ENCODE results near the gene MB21D2. TPM values are rescaled to one million over a fixed set of nuclear protein-coding genes. Genes with fewer than 3 reads are reported as not detected.

MB21D2 gene
- polyA plus RNA-seq, 1 donor (not counting 4 experiments of a cell fraction or from before 2014, with no cell fraction given), result 9.0 TPM

DNA sequence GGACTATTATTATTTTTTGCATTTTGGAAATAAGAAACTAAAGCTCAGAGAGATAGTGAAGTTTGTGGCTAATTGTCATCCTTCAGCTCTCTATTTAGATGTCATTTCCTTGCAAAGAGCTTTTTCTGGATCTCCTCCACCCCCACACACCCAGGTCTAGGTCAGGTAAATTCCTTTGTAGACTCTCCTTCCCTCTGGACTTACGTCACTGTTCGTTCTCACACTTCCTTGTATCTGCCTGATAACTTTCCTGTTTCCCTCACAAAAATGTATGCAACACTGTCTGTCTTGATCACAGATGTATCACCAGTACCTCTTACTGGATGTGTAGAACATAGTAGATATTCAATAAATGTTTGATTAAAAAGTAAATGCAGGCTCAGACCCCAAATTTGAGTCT, 6.1 kb upstream of the MB21D2 start:
- TF ChIP-seq, protein P1, sequence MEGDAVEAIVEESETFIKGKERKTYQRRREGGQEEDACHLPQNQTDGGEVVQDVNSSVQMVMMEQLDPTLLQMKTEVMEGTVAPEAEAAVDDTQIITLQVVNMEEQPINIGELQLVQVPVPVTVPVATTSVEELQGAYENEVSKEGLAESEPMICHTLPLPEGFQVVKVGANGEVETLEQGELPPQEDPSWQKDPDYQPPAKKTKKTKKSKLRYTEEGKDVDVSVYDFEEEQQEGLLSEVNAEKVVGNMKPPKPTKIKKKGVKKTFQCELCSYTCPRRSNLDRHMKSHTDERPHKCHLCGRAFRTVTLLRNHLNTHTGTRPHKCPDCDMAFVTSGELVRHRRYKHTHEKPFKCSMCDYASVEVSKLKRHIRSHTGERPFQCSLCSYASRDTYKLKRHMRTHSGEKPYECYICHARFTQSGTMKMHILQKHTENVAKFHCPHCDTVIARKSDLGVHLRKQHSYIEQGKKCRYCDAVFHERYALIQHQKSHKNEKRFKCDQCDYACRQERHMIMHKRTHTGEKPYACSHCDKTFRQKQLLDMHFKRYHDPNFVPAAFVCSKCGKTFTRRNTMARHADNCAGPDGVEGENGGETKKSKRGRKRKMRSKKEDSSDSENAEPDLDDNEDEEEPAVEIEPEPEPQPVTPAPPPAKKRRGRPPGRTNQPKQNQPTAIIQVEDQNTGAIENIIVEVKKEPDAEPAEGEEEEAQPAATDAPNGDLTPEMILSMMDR (optimal IDR thresholded peaks at IDR 0.05 in 1 of 3, IDR thresholded peaks at IDR 0.05 in 1 of 3, conservative IDR thresholded peaks at IDR 0.05 in 1 of 3; ENCODE audit: extremely low read depth in 1 of 3, insufficient read depth in 2 of 3, low read length in 3 of 3), result no peak
- no peaks in the 10 kb centered on the region for H3K9me1 ChIP-seq (ENCODE audit: control insufficient read depth, extremely low read depth, insufficient read depth, low read length)
- no peak overlapping the region for H3K27ac ChIP-seq (ENCODE audit: control insufficient read depth, insufficient read depth, low read length)
- H3K4me3 ChIP-seq (ENCODE audit: control insufficient read depth in 2 of 3, extremely low read depth in 1 of 3, insufficient read depth in 2 of 3, low read depth in 1 of 3, low read length in 3 of 3), result no peak overlapping the region
- no peaks in the 10 kb centered on the region for H3K79me2 ChIP-seq (ENCODE audit: control insufficient read depth, insufficient read depth, low read length)
- no peak overlapping the region for H3K9ac ChIP-seq (ENCODE audit: control insufficient read depth, extremely low read depth, insufficient read depth, low read length)
- H3K36me3 ChIP-seq (ENCODE audit: control insufficient read depth in 2 of 2, extremely low read depth in 1 of 2, insufficient read depth in 2 of 2, low read length in 2 of 2), result no peaks in the 10 kb centered on the region
- FAIRE-seq (no peak), DNase-seq (ENCODE audit: low read depth, low spot score) (no peak)
- dilution Hi-C loops (cut with MboI; ENCODE audit: extremely low pct_ligation_motif_present, low sequenced_read_pairs), result no loop called here
- no peaks in the 10 kb centered on the region for H4K20me1 ChIP-seq (ENCODE audit: control insufficient read depth, extremely low read depth, insufficient read depth, low read length)
- no peak overlapping the region for H2AFZ ChIP-seq (ENCODE audit: control insufficient read depth, low read length)
- H3K4me1 ChIP-seq (ENCODE audit: control insufficient read depth, extremely low read depth, insufficient read depth, low read length), result peaks cover 1% of the 10 kb centered on the region
- H3K9me3 ChIP-seq (ENCODE audit: control insufficient read depth, low read depth, low read length), result no peaks in the 10 kb centered on the region
- no peak overlapping the region for H3K4me2 ChIP-seq (ENCODE audit: control insufficient read depth, extremely low read depth, insufficient read depth, low read depth, low read length)
- H3K27me3 ChIP-seq (ENCODE audit: control insufficient read depth, extremely low read depth, insufficient read depth, low read length), result no peaks in the 10 kb centered on the region

DNA sequence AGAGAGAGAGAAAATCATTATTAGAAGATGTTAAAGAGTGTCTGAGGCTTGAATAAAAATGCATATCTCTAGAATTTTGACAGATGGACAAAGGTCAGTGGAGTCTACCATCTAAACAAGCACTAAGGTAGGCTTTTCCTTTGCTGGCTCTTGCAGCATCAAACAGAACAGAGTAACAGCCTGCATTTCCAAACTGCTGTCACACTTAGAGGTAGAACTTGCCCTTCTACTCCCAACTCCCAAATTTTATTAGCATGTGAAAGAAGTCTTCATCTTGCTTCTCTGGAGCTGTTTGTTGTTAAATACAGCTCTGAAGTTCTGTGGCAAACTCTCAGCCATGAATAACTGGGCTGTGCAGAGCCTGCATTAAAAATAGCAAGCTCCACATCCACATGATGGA, 4.1 kb upstream of the MB21D2 start:
- Histone ChIP-seq H4K20me1 (ENCODE audit: control insufficient read depth, extremely low read depth, insufficient read depth, low read length) (no peaks in the 10 kb centered on the region), H3K4me3 (ENCODE audit: control insufficient read depth in 2 of 3, extremely low read depth in 1 of 3, insufficient read depth in 2 of 3, low read depth in 1 of 3, low read length in 3 of 3) (no peak overlapping the region), H3K9ac (ENCODE audit: control insufficient read depth, extremely low read depth, insufficient read depth, low read length) (no peak overlapping the region), H3K79me2 (ENCODE audit: control insufficient read depth, insufficient read depth, low read length) (peaks cover 7% of the 10 kb centered on the region), H3K4me1 (ENCODE audit: control insufficient read depth, extremely low read depth, insufficient read depth, low read length) (peaks cover 6% of the 10 kb centered on the region), H3K27ac (ENCODE audit: control insufficient read depth, insufficient read depth, low read length) (no peak overlapping the region), H3K27me3 (ENCODE audit: control insufficient read depth, extremely low read depth, insufficient read depth, low read length) (no peaks in the 10 kb centered on the region), H3K9me3 (ENCODE audit: control insufficient read depth, low read depth, low read length) (no peaks in the 10 kb centered on the region), H3K9me1 (ENCODE audit: control insufficient read depth, extremely low read depth, insufficient read depth, low read length) (no peaks in the 10 kb centered on the region), H3K4me2 (ENCODE audit: control insufficient read depth, extremely low read depth, insufficient read depth, low read depth, low read length) (no peak overlapping the region), H2AFZ (ENCODE audit: control insufficient read depth, low read length) (no peak overlapping the region), H3K36me3 (ENCODE audit: control insufficient read depth in 2 of 2, extremely low read depth in 1 of 2, insufficient read depth in 2 of 2, low read length in 2 of 2) (no peaks in the 10 kb centered on the region)
- dilution Hi-C loops (cut with MboI; ENCODE audit: extremely low pct_ligation_motif_present, low sequenced_read_pairs), result no loop called here
- TF ChIP-seq, protein P1 (optimal IDR thresholded peaks at IDR 0.05 in 1 of 3, IDR thresholded peaks at IDR 0.05 in 1 of 3, conservative IDR thresholded peaks at IDR 0.05 in 1 of 3; ENCODE audit: extremely low read depth in 1 of 3, insufficient read depth in 2 of 3, low read length in 3 of 3), result no peak
- no peak for TF ChIP-seq EZH2 (IDR thresholded peaks at IDR 0.05; ENCODE audit: low read length)
- FAIRE-seq, result no peak
- DNase-seq (ENCODE audit: low read depth, low spot score), result no peak
